ENCODE data around the gene RPL36AL. TPM values are rescaled to one million over a fixed set of nuclear protein-coding genes. Genes with fewer than 3 reads are reported as not detected.

RPL36AL gene
- total and polyA plus RNA-seq, 2 experiments from 2014 or later, result 122 to 723 TPM

- Histone ChIP-seq H3K36me3 (ENCODE audit: insufficient read depth) (peaks cover 13% of the 10 kb centered on the region; the same call in 1 of the 2 replicates), H3F3A (replicated peaks; ENCODE audit: low read depth) (peaks cover 16% of the 10 kb centered on the region), H3K27me3 (ENCODE audit: insufficient read depth) (no peaks in the 10 kb centered on the region), H3K4me2 (peak overlapping the region; percentile 80), H3K27ac (ENCODE audit: low read depth) (peak overlapping the region; percentile 95), H3K4me3 (peak overlapping the region; percentile 94), H4K20me1 (replicated peaks; ENCODE audit: insufficient read depth) (peaks cover 29% of the 10 kb centered on the region), H2AFZ (no peak overlapping the region), H3K9me2 (ENCODE audit: insufficient read depth) (no peaks in the 10 kb centered on the region), H3K79me2 (replicated peaks; ENCODE audit: insufficient read depth) (peaks cover 51% of the 10 kb centered on the region), H3K4me1 (ENCODE audit: insufficient read depth) (peaks cover 11% of the 10 kb centered on the region)
- Mint-ChIP-seq H3K4me1 (peaks cover 18% of the 10 kb centered on the region), H3K27me3 (ENCODE audit: insufficient read depth, low read depth, poor library complexity) (peaks cover 1% of the 10 kb centered on the region), H3K27ac (peak overlapping the region; percentile 98), H3K4me3 (peak overlapping the region; percentile 99), H3K36me3 (ENCODE audit: low read depth) (peaks cover 41% of the 10 kb centered on the region), H3K9me3 (no peaks in the 10 kb centered on the region)
- TF ChIP-seq CREB1 (CRISPR knock-in tag; IDR thresholded peaks at IDR 0.05; ENCODE audit: low read depth), result no peak
- no peak for TF ChIP-seq ETS1 (IDR thresholded peaks at IDR 0.05)
- no peak for TF ChIP-seq REST (IDR thresholded peaks at IDR 0.05; ENCODE audit: unreplicated experiment)
- TF ChIP-seq, protein P1, sequence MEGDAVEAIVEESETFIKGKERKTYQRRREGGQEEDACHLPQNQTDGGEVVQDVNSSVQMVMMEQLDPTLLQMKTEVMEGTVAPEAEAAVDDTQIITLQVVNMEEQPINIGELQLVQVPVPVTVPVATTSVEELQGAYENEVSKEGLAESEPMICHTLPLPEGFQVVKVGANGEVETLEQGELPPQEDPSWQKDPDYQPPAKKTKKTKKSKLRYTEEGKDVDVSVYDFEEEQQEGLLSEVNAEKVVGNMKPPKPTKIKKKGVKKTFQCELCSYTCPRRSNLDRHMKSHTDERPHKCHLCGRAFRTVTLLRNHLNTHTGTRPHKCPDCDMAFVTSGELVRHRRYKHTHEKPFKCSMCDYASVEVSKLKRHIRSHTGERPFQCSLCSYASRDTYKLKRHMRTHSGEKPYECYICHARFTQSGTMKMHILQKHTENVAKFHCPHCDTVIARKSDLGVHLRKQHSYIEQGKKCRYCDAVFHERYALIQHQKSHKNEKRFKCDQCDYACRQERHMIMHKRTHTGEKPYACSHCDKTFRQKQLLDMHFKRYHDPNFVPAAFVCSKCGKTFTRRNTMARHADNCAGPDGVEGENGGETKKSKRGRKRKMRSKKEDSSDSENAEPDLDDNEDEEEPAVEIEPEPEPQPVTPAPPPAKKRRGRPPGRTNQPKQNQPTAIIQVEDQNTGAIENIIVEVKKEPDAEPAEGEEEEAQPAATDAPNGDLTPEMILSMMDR (conservative IDR thresholded peaks at IDR 0.05; ENCODE audit: low read depth in 2 of 2), result no peak
- TF ChIP-seq ZNF114 (CRISPR knock-in tag; IDR thresholded peaks at IDR 0.05), result no peak
- no peak for TF ChIP-seq STAT1 (IDR thresholded peaks at IDR 0.05; ENCODE audit: unreplicated experiment)
- no peak for TF ChIP-seq EZH2 (IDR thresholded peaks at IDR 0.05; ENCODE audit: low read depth, unreplicated experiment)
- TF ChIP-seq NANOG (IDR thresholded peaks at IDR 0.05; ENCODE audit: borderline replicate concordance), result no peak
- TF ChIP-seq POLR2AphosphoS5 (IDR thresholded peaks at IDR 0.05; ENCODE audit: low read depth), result no peak
- no peak for TF ChIP-seq JUNB (IDR thresholded peaks at IDR 0.05; ENCODE audit: unreplicated experiment)
- no peak for TF ChIP-seq EZH2phosphoT487 (IDR thresholded peaks at IDR 0.05; ENCODE audit: unreplicated experiment)
- TF ChIP-seq ZNF331 (CRISPR knock-in tag; IDR thresholded peaks at IDR 0.05; ENCODE audit: low read depth), result no peak
- TF ChIP-seq ZNF462 (CRISPR knock-in tag; IDR thresholded peaks at IDR 0.05), result no peak
- DNase-seq (ENCODE audit: low spot score) (no peak), ATAC-seq (no peak)
Measured at GRCh38 chr14:49619730-49620129, 696 bp downstream of the RPL36AL start.

All from GM23338 (cell line).